HG03354 (cell line): Measurements from ENCODE around the gene CLCN1.
"Not testable (repeated sequence)": the region's sequence is repeated elsewhere in the genome, so short reads cannot be mapped to it uniquely, and the experiment has no call there.

Source experiments
- ATAC-seq: cut with Tn5 transposase; IDR thresholded peaks from one replicate; pipeline ENCODE4 v1.9.1; 2021; ENCODE audit warnings: mild to moderate bottlenecking; ENCODE audit not compliant: unreplicated experiment, poor library complexity, severe bottlenecking

The CLCN1 gene

DNA sequence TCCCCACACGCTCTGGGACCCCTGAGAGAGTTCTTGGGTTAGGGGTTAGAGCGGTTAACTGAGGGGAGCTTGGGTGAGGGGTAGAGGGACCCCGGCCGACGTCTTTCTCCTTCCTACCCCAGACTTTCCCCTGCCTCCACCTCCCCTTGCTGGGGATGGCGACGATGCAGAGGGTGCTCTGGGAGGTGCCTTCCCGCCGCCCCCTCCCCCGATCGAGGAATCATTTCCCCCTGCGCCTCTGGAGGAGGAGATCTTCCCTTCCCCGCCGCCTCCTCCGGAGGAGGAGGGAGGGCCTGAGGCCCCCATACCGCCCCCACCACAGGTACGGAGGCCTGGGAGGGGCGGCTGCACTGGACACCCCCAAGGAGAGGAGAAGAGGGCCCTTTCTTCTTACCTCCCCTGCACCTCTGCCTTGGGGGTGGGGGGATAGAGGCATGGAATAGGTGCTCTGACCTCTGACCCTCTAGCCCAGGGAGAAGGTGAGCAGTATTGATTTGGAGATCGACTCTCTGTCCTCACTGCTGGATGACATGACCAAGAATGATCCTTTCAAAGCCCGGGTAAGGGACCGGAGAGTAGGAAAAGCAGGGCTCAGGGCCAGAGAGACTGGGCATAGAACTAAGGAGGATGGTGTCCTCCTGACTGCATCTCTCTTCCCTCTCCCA, 66.3 kb downstream of the CLCN1 start:
- no peak for ATAC-seq

DNA sequence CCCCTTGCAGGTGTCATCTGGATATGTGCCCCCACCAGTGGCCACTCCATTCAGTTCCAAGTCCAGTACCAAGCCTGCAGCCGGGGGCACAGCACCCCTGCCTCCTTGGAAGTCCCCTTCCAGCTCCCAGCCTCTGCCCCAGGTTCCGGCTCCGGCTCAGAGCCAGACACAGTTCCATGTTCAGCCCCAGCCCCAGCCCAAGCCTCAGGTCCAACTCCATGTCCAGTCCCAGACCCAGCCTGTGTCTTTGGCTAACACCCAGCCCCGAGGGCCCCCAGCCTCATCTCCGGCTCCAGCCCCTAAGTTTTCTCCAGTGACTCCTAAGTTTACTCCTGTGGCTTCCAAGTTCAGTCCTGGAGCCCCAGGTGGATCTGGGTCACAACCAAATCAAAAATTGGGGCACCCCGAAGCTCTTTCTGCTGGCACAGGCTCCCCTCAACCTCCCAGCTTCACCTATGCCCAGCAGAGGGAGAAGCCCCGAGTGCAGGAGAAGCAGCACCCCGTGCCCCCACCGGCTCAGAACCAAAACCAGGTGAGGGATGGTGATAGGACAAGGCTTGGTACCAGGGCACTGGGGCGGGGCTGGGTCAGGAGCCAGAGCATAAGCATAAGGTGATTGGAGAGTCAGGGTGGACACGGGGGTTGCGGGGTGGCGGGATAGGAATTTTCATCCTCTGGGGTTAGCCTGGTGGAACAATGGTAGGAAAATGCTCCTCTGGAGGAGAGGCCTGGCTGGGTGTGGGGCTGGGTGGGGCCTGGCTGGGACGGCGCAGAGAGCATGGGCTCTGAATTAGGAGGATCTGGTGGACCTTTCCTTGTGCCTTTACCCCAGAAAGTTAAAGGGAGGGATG, 67.1 kb downstream of the CLCN1 start:
- no peak for ATAC-seq

DNA sequence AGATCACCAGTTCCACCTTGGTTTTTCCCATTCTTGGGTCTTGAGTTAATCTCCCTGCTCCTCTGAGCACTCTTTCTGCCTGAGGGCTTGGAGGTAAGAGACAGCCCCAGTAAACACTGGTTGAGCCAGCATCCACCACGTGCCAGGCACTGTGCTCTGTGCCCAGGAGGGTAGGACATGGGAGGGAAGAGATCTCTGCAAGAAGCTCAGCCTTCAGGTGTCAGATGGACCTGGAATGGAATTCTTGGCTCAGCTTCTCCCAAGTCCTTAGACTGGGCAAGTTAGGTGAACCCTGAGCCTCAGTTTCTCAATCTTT, 67.7 kb downstream of the CLCN1 start:
- ATAC-seq, result no peak

DNA sequence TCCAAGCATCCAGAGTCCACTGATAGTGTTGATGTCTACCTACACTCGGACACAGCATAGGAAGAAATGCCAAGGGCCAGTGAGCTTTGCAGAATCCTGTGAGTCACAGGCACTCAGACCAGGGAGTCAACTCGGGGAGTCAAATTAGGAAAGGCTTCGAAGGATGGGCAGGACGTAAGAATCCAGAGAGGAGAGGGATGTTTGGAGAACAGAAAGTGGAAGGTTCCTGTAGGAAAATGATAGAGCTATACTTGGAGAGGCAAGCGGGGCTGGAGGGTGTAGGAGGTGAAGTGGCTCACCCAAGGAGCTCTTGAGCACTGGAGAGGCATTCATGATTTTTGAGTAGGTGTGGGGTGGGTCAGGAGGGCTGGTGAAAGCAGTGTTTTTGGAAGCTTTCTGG, 68.2 kb downstream of the CLCN1 start:
- ATAC-seq, result no peak

DNA sequence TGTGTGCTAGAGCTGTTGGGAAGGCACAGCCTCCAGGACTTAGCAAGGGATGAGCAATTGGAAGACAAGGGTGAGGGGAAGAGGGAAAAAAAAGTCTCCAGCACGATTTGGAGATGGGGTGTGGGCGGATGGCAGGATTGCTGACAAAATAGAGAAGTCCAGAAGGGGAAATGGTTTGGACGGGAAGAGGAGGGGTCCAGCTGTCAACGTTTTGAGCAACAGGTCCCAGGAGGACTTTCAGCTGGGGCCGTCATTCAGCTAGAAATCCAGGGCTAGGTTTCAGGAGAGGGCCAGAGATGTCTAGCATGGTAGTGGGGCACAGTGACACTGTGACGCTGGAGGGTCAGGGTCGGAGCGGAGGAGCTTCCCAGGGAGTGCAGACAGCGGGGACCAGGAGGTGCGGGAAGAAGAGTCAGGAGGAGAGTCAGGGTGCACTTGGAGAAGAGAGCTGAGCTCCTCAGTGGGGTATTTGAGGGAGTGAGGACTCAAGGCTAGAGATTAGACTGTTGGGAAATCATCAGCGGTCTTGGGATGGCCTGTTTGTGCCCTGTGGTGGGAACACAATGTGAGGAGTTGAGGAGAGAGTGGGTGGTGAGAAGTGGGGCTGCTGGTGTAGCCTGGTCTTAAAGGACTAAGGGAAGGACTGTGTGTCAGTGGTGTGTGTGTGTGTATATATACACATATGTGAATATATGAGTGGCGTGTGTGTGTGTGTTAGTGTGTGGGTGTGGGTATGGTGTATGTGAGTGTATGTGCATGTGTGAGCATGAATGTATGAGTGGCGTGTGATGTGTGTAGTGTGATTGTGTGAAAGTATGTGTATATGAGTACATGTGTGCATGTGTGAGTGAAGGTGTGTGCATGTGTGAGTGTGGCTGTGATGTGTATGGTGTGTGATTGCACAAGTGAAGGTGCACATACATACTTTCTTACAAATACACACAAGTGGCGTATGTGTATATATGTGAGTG, 69.0 kb downstream of the CLCN1 start:
- no peak for ATAC-seq

DNA sequence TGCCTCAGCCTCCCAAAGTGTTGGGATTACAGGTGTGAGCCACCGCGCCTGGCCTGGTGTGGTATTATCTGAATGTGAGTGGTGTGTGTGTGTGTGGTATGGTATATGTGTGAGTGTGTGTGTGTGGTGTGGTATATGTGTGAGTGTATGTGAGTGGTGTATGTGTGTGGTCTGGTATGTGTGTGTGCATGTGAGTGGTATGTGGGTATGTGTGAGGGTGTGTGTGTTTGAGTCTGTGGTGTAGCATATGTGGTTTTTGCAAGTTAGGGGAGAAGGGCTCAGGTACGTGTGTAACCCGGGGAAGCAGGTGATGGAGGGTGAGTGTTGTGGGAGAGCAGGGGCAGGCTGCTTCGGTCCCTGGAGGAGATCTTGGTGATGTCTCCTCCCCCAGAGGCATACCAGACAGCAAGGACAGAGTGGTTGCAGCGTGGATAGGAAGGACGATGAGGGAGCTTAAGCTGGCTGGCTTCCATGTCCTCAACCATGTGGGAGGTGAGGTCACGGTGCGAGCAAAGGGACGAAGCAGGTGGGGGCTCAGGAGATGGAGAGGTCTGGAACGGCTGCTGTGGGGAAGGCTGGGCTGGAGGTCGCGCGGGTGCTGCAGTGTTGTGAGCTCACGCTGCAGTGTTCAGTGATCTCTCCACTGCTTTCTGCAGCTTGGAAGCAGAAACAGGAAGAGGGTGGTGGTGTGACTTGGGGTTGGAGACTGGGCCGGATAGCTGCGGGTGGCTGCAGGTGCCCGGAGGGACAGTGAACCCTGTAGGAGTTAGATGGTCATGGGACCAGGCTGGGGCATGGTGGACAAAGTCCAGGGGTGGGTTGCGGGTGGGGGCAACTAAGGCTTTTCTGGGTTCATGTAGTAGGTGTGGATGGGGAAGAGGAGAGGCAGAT, 70.2 kb downstream of the CLCN1 start:
- no peak for ATAC-seq

DNA sequence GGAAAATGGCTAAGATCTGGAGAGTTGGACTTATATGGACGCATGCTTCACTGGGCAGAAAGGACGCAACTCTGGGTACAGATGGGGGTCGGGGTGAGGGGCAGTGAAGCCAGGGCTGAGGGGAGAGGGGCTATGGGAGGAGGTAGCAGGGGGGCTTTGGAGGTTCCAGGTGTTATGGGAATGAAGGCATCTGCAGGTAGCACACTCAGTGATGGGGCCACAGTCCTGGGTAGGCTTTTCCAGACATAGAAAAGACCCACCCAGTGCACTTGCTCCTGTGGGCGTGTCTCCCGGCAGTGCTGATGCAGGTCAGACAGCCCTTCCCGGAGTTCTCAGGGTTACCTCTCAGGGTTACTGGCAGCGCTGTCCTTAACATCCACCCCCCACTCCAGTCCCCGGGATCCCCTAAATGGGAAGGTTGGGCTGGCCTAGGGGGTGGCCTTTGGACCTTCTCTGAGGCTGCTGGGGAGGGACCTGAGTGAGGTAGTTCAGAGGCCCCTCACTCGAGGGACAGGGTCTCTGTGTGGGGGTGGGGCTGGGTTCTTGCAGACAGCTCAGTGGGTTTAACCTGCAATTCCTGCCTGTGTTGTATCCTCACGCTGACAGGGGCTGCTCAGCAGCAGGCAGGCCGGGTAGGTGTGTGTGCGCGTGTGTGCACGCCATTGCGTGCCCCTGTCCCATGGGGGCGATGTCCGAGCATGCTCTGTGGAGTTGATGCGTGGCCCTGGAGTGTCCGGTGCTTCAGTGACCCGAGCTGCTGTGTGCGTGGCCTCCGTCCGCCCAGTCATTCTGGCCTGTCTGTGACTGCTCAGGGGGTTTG, 71.5 kb downstream of the CLCN1 start:
- no peak for ATAC-seq

DNA sequence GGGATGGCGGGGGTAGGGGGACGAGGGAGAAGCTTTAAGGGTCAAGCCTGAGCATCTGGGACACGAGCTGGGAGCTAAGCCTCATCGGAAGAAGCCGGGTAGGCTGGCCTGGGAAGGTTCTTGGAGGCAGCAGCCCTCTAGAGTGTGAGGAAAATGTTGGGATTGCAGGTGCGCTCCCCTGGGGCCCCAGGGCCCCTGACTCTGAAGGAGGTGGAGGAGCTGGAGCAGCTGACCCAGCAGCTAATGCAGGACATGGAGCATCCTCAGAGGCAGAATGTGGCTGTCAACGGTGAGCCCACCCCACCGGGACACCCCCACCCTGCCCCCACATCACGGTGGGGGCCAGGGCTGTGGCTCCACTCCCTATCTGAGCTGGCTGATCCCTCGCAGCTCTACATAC, 72.1 kb downstream of the CLCN1 start:
- no peak for ATAC-seq

DNA sequence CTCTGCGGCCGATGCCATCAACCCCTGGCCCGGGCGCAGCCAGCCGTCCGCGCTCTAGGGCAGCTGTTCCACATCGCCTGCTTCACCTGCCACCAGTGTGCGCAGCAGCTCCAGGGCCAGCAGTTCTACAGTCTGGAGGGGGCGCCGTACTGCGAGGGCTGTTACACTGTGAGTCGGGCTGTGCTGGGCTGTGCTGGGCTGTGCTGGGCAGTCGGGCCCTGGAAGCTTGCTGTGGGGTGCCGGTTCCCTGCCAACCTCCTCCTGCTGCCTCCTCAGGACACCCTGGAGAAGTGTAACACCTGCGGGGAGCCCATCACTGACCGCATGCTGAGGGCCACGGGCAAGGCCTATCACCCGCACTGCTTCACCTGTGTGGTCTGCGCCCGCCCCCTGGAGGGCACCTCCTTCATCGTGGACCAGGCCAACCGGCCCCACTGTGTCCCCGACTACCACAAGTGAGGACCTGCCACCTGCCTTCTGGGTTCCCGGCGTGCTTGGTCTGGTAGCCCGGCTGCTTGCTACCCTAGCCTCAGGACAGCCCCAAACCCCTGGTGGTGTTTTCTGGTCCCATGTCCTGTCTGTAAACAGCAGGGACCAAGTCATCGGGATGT, 72.7 kb downstream of the CLCN1 start:
- ATAC-seq, result no peak

DNA sequence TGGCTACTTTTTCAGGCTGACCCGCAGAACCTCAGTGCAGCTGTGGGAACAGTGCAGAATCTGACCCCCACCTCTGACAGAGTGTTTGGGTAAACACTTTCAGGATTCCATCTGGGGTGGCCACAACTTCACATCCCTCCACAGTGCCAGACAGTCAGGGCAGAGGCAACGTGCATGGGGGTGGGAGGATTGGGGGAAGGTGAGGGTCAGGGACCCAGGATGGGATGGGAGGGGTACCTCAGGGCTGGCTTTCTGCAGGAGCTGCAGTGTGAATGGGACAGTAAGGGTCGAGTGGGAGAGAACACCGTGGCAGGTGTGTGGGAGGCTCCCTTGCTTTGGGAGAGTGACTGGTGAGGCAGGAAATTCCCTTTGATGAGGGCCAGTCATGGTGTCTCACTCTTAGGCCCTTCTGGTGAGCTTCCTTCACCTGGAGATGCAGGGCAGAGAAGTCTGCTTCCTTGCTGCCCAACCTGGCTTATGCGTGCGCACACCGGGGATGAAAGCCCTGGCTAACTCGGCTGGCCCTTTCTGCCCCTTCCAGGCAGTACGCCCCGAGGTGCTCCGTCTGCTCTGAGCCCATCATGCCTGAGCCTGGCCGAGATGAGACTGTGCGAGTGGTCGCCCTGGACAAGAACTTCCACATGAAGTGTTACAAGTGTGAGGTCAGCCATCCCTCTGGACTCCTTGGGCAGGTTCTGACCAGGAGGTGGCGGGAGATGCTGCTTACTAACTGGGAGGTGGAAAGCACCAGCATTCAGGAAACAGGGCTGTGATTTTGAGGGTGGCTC, 73.6 kb downstream of the CLCN1 start:
- no peak for ATAC-seq

DNA sequence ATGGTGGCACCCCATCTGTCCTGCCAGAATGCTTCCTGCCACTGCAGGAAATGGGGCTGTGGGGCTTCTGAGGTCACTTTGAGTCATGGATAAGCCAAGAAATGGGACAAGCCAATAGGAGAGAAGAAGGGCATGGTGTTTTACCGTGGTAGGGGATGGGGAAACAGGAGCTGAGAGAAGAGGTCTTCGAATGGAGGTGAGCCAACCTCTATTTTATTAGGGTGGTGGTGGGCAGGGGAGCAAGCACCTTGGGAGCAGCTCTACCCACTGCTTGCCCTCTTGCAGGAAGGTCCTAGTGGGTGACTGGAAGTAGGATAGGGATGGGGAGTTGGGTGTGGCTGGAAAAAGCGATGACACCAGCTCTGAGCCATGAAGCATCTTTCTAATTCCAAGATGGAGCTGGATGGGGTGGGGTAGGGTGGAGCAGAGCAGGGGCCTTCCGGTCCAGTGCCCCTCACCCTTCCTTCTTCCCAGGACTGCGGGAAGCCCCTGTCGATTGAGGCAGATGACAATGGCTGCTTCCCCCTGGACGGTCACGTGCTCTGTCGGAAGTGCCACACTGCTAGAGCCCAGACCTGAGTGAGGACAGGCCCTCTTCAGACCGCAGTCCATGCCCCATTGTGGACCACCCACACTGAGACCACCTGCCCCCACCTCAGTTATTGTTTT, 74.3 kb downstream of the CLCN1 start:
- ATAC-seq, result no peak

DNA sequence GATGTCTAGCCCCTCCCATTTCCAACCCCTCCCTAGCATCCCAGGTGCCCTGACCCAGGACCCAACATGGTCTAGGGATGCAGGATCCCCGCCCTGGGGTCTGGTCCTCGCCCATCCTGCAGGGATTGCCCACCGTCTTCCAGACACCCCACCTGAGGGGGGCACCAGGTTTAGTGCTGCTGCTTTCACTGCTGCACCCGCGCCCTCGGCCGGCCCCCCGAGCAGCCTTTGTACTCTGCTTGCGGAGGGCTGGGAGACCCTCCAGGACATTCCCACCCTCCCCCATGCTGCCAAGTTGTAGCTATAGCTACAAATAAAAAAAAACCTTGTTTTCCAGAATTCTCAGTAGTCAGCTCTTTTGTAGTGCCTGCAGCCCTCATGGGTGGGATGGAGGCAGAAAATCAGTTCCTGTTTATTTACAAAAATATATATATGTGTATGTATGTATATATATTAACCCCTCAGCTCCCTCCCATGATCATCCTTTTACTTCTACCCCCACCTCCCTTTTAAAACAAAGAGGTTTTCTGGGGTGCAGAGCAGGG, 74.9 kb downstream of the CLCN1 start:
- no peak for ATAC-seq

DNA sequence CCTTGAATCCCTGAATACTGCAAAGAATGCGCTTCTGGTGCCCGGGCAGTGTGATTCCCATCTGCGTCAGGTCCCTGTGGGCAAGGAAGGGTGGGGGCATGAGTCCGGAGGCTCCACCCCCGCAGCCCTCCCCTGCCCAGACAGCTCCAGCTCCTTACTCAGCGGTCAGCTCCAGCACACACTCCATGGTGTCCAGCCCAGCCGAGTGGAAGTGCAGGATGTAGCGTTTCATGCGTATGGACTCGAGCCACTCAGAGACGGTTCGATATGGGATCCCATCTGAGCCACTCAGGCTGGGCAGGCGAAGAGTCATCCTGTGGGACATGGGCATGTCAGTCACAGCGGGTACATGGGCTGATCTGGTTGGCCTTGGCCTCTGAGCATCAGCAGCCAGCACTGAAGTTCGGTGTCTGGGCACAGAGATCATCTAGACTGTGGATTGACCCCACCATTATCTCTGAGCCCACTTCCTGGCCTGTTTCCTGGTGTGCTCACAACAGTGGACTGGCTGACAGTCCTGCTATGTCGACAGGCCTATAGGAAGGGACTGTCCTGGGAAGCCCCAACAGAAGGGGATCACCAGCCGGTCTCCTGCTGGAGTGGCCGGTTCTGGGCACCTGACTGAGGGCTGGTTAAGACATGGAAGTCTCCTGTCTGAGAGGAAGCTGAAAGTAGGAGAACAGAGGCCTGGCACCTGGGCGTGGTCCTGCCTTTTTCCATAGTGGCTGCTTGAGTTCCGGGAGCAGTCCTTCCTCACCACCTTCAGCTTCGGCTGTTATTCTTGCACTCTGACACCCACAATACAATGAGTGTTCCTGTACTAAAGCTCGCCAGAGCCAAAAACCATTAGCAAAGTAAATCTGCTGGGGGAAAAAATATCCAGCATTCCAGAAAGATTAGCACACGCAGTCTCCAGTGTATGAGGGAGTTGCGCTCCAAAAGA, 75.8 kb downstream of the CLCN1 start:
- ATAC-seq, result no peak

DNA sequence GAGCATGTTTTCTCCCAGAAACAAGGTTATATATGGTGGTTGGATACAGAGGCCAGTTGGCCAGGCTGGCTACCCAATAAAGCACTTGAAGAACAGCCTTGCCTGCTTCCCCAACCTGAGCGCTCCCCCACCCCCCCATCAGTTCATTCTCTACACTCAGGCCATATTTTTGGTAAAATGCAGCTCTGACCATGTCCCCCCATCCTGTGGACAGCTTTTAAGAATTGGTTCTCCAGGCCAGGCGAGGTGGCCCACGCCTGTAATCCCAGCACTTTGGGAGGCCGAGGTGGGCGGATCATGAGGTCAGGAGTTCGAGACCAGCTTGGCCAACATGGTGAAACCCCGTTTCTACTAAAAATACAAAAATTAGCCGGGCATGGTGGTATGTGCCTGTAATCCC, 76.5 kb downstream of the CLCN1 start:
- ATAC-seq, result not testable (repeated sequence)

DNA sequence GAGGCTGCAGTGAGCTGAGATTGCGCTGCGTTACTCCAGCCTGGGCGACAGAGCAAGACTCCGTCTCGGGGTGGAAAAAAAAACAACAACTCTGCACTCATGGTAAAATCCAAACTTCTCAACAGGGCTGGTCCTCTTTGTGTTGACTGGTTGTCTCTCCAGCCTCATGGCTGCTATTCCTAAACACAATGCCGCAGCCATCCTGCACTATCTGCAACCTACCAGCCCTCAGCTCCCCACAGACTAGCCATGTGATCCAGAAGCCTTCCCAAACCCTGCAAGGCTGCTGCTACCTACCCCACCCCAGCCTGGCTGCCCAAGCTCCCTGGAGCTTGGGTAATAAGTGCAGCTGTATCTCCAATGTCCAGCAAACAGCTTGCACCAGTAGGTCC, 77.0 kb downstream of the CLCN1 start:
- no peak for ATAC-seq
